ENCODE data around the gene OR51B4. TPM values are rescaled to one million over a fixed set of nuclear protein-coding genes. Genes with fewer than 3 reads are reported as not detected.
"Not testable (repeated sequence)": the region's sequence is repeated elsewhere in the genome, so short reads cannot be mapped to it uniquely, and the experiment has no call there.

Gene OR51B4
- total and polyA plus RNA-seq, 7 donors = not detected

GRCh38 chr11:5304046-5304445, 2.3 kb upstream of the OR51B4 start:
- Histone ChIP-seq H3K4me3 (no peak overlapping the region), H3K27me3 (ENCODE audit: insufficient read depth in 3 of 3, low read length in 2 of 3) (no peaks in the 10 kb centered on the region), H3K4me1 (no peaks in the 10 kb centered on the region), H3K36me3 (ENCODE audit: insufficient read depth in 1 of 2, low read depth in 1 of 2) (no peaks in the 10 kb centered on the region), H3K27ac (no peak overlapping the region), H3K9me3 (no peaks in the 10 kb centered on the region)
- intact Hi-C loops (cut with DNase I) = no loop called here
- no peak for DNase-seq
- no peak for ATAC-seq
- TF ChIP-seq CTCF (IDR thresholded peaks at IDR 0.05) = no peak
- WGBS, 3 donors = 36 to 98% (median 91%) methylated on average over 1 of the region's 1 CpG

GRCh38 chr11:5303626-5304025, 1.9 kb upstream of the OR51B4 start:
- no peak for TF ChIP-seq CTCF (IDR thresholded peaks at IDR 0.05)
- H3K27me3 ChIP-seq (ENCODE audit: insufficient read depth in 3 of 3, low read length in 2 of 3) = no peaks in the 10 kb centered on the region
- DNase-seq (no peak), ATAC-seq (no peak)
- intact Hi-C loops (cut with DNase I) = no loop called here
- H3K4me1 ChIP-seq = no peaks in the 10 kb centered on the region
- H3K4me3 ChIP-seq = no peak overlapping the region
- H3K9me3 ChIP-seq = no peaks in the 10 kb centered on the region
- H3K27ac ChIP-seq = no peak overlapping the region
- H3K36me3 ChIP-seq (ENCODE audit: insufficient read depth in 1 of 2, low read depth in 1 of 2) = no peaks in the 10 kb centered on the region
- 69 to 76% (median 73%) methylated on average over 5 of the region's 5 CpGs for WGBS, 3 donors

- DNase-seq (no peak), ATAC-seq (no peak)
- no peaks in the 10 kb centered on the region for H3K27me3 ChIP-seq (ENCODE audit: insufficient read depth in 3 of 3, low read length in 2 of 3)
- no peaks in the 10 kb centered on the region for H3K36me3 ChIP-seq (ENCODE audit: insufficient read depth in 1 of 2, low read depth in 1 of 2)
- WGBS, 3 donors = 67 to 84% (median 82%) methylated on average over 3 of the region's 3 CpGs
- intact Hi-C loops (cut with DNase I) = no loop called here
- no peak overlapping the region for H3K4me3 ChIP-seq
- H3K9me3 ChIP-seq = no peaks in the 10 kb centered on the region
- TF ChIP-seq CTCF (IDR thresholded peaks at IDR 0.05) = no peak
- H3K4me1 ChIP-seq = no peaks in the 10 kb centered on the region
- no peak overlapping the region for H3K27ac ChIP-seq
These were observed 1.5 kb downstream of the OR51B4 start for GRCh38 chr11:5300251-5300650.

GRCh38 chr11:5298451-5298850, 3.3 kb downstream of the OR51B4 start:
- Histone ChIP-seq H3K36me3 (ENCODE audit: insufficient read depth in 1 of 2, low read depth in 1 of 2) (no peaks in the 10 kb centered on the region), H3K9me3 (no peaks in the 10 kb centered on the region), H3K27ac (no peak overlapping the region), H3K4me3 (no peak overlapping the region), H3K27me3 (ENCODE audit: insufficient read depth in 3 of 3, low read length in 2 of 3) (no peaks in the 10 kb centered on the region), H3K4me1 (no peaks in the 10 kb centered on the region)
- WGBS, 3 donors = 0 to 87% (median 74%) methylated on average over 1 of the region's 1 CpG
- intact Hi-C loops (cut with DNase I) = no loop called here
- TF ChIP-seq CTCF (IDR thresholded peaks at IDR 0.05) = no peak
- ATAC-seq = no peak
- DNase-seq = no peak

GRCh38 chr11:5297721-5298323, 3.9 kb downstream of the OR51B4 start:
- 66 to 74% (median 67%) methylated on average over 4 of the region's 4 CpGs for WGBS, 3 donors
- intact Hi-C loops (cut with DNase I) = no loop called here
- TF ChIP-seq CTCF (IDR thresholded peaks at IDR 0.05) = no peak
- H3K9me3 ChIP-seq = no peaks in the 10 kb centered on the region
- no peak for ATAC-seq
- no peak overlapping the region for H3K27ac ChIP-seq
- DNase-seq = no peak
- H3K4me1 ChIP-seq = no peaks in the 10 kb centered on the region
- no peaks in the 10 kb centered on the region for H3K27me3 ChIP-seq (ENCODE audit: insufficient read depth in 3 of 3, low read length in 2 of 3)
- H3K36me3 ChIP-seq (ENCODE audit: insufficient read depth in 1 of 2, low read depth in 1 of 2) = no peaks in the 10 kb centered on the region
- H3K4me3 ChIP-seq = no peak overlapping the region

- 93 to 96% (median 93%) methylated on average over 40 to 41 of the region's 41 CpGs for WGBS, 3 donors
- intact Hi-C loops (cut with DNase I); DNase-seq: not testable (repeated sequence)
These were observed 7.3 kb downstream of the OR51B4 start for GRCh38 chr11:5294342-5294995.

More at GRCh38 chr11:5294342-5294995, 7.3 kb downstream of the OR51B4 start:
- not testable (repeated sequence) for H3K4me3 ChIP-seq; ATAC-seq; H3K9me3 ChIP-seq; H3K4me1 ChIP-seq; H3K36me3 ChIP-seq (ENCODE audit: insufficient read depth in 1 of 2, low read depth in 1 of 2); H3K27me3 ChIP-seq (ENCODE audit: insufficient read depth in 3 of 3, low read length in 2 of 3); H3K27ac ChIP-seq

Measured in psoas muscle (tissue), 8 donors.